Skin of body (tissue), 2 donors: Measurements from ENCODE around the gene ADGRD1. TPM values are rescaled to one million over a fixed set of nuclear protein-coding genes. Genes with fewer than 3 reads are reported as not detected.

Experiments
- DNase-seq: peaks from one replicate; lab custom pipeline; 2025; lab: John Stamatoyannopoulos, UW
- total RNA-seq: library from RNA; depleted of rRNA; stranded (reverse); fragments of >200 nt; gene quantifications from one replicate; pipeline ENCODE4 v1.2.3, GENCODE V29; 2014

The ADGRD1 gene
- total RNA-seq, 1 donor from 2014 or later: 7.3 TPM

DNA sequence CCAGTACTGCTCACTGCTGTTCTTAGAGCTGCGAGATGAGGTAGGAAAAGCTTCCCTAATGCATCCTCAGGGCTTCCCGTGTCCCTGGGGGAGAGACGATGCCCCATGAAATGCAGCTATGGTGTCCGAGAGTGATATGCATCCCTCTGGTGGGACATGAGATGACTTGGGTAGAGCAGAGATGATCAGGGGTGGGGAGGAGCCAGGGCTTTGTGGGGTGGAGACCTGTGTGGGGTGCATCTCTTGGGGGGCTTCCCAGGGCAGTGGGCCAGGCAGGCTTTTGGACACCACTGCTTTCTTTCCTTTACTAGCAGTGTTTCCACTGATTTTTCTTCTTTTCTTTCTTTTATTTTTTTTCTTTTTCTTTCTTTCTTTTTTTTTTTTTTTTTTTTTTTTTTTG is 147.3 kb downstream of the ADGRD1 start:
- DNase-seq: no peak

GRCh38 chr12:131101703-131102492 is 148.2 kb downstream of the ADGRD1 start:
- DNase-seq: no peak

DNA sequence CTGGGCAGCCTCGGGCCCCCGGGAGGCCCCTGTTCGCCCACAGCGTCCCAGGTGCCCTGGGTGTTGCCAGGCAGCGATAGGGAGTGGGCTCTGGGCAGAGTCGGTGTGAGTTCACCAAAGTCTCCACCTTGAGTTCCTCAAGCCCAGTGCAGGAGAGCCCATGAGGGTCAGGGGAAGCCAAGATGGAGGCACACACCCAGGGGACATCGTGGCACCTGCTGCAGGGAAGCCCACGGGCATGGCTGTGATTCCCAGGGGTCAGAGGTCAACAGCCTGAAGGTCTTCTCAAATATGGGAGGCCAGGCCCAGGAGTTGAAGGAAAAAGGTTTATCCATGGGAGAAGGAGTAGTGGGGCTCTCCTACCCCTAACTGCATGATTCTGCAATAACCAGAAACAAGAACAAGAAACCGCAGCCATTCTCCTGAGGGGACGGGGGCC is 148.8 kb downstream of the ADGRD1 start:
- DNase-seq: no peak

DNA sequence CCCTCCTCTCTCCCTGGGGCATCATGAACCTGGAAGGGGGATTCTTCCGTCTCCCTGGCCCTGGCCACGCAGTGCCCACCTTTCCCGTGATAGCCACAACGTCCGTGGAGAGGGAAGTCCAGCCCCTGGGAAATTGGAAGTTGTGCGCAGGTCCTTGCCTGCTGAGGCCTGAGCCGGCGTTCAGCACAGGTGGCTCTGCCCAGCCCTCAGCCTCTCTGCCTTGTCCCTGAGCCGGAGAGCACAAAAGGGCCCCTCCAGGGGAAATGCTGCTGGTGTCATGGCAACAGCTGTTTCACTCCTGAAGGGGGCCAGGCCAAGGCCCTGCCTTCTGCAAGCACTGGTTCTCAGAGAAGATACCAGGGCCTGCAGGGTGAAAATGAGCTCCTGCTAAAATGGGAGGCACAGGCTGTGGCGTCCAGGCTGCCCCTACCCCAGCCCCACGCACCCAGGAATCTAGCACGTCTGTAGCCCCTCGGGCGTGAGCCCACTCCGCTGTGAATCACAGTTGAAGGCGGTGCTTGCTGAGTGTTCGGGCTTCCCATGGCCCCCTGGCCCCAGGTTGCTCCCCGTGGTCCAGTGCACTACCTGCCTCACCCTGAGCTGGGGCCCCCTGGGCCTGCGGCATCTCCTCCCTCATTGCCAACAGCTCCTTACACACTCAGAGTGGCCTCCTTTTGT is 149.4 kb downstream of the ADGRD1 start:
- DNase-seq: no peak

- DNase-seq: no peak
These were observed 150.2 kb downstream of the ADGRD1 start for GRCh38 chr12:131103669-131104462.

DNA sequence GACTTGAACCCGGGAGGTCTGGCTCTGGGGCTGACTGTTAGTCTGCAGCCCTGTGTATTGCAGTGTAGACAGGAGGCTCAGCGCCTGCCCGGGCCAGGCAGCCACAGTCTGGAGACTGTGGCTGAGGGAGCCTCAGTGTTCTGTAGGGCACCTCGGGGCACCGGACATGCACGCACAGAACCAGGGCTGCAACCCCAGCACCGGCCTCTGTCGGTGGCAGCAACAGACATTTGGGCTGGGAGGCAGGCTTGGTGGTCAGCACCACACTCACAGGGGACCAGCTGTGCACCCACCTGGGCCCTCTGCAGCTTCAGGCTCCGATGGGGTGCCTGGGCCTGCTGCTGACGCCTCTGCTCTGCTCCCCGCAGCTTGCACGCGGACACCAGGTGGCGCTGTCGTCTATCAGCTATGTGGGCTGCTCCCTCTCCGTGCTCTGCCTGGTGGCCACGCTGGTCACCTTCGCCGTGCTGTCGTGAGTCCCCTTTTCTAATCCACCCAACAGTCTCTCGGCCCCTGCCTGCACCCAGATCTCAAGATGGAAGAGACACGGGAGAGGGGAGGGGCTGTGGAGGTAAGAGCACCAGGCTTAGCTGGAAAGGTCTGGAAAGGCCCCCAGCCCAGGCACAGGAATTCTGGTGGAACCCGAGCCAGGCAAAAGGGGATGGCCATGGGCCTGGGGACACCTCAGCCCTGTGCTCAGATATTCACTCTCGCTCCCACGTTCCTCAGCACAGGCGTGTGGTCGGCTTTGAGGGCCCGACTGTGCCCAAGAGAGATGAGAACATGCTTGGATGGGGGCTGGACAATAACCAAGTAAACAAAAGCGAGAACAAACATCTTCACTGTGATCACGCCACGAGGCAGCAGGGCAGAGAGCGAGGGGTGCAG is 151.0 kb downstream of the ADGRD1 start:
- peak; percentile 23 for DNase-seq

GRCh38 chr12:131105351-131105735 is 151.6 kb downstream of the ADGRD1 start:
- DNase-seq: no peak

GRCh38 chr12:131105736-131106348 is 152.1 kb downstream of the ADGRD1 start:
- DNase-seq: no peak

GRCh38 chr12:131106349-131106941 is 152.7 kb downstream of the ADGRD1 start:
- DNase-seq: no peak

DNA sequence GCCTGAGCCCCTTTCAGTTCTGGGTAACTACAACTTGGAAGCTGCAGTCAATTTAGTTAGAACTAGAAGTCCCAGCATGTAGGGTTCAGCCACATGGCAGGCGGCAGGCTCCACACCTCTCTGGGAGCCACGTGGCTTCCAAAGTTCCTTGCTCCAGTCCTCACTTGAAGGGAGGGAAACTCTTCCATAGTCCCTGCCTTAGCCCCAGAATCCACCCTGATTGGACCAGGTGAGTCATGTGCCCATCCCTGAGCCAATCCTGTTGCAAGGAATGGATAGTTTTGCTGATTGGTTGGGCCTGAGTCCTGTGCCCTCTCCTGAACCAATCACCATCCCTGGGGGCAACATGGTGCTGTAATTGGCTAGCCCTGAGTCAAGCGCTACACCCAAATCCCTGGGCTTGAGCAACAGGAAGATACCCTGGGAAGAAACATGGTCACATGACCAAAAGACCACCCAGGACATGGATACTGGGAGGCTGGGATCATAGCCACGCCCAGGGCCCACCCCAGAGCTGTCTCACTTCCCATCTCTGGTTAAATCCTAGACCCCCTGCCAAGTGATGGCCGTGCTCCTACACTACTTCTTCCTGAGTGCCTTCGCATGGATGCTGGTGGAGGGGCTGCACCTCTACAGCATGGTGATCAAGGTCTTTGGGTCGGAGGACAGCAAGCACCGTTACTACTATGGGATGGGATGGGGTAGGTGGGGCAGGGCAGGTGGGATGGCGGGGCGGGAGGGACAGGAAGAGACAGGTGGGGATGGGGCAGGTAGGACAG is 154.7 kb downstream of the ADGRD1 start:
- no peak for DNase-seq

- DNase-seq: no peak
These were observed 157.7 kb downstream of the ADGRD1 start for GRCh38 chr12:131111446-131111845.

DNA sequence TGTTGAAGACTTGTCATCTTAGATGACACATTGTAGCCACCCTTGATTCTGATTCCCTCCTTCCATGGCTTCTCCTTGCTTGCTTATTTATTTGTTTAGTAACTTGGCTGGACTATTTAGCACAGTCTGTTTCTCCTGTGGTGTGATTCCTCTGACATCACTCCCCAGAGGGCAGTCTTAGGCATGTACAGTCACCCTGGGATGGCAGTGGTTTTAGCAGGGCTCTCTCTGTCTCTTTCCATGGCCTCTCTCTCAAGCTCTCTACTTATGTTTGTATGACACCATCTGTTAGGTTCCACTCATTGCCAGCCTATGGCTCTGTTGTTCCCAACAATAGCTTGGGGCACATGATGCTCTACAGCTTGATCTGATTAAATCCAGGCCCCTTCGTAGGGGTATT is 158.3 kb downstream of the ADGRD1 start:
- peak; percentile 78 for DNase-seq

DNA sequence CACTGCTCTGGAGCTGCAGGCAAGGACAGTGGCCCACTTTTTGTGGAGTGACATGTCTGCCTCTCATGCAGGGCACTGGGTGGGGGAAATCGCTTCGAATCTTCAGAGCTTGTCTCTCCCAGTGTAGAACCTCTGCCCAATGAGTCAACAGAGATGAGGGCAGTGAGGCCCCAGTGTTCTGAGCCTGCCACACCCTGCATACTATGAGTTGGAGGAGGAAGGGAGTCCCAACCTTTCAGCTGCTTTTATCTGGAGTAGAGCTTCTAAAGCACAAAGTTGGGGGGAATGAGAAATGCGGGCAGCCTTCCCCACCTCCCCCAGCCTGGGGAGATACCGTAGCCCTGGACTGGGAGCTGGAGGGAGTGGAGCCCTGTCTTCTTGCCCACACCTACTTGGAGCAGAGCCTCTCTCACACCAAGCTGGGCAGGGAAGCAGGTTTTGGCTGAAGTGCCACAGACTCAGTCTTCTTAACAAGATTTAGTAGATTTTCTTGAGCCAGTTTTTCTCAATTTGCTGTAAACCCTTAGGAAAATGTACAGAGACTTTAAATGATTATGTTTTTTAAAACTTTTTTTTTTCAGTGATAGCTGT is 159.1 kb downstream of the ADGRD1 start:
- DNase-seq: peak; percentile 12

DNA sequence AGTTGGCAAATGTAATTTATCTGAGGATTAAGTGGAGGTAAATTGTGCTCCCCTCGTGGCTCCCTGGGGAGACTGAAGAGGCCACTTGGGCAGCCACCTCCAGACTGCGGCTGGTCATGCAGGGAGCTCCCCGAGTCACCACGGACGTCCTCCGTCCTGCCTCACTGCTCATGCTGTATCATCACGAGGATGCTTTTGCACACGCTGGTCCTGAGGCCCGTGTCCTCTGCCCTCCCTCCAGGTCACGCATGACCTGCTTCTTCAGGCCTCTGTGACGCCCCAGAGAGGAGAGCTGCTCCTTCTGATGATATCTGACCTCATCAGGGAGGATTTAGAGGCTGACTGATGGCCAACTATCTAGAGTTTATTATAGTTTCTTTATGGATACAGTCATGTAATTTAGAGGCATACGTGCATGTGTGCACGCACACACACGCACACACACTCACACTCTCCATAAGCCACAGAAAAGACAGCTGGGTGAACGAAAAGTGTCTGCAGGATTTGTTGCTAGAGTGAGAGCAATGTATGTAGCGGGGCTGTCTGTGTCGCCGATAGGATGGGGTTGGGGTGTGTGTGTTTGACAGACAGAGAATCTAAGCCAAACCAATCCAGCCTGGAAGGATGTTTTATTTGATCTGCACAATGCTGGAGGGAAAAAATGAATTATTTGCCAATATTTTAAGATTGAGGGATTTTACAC is 160.0 kb downstream of the ADGRD1 start:
- peak; percentile 91 for DNase-seq

GRCh38 chr12:131114271-131114670 is 160.6 kb downstream of the ADGRD1 start:
- peak; percentile 91 for DNase-seq

GRCh38 chr12:131114942-131115584 is 161.4 kb downstream of the ADGRD1 start:
- DNase-seq: peak; percentile 80

DNA sequence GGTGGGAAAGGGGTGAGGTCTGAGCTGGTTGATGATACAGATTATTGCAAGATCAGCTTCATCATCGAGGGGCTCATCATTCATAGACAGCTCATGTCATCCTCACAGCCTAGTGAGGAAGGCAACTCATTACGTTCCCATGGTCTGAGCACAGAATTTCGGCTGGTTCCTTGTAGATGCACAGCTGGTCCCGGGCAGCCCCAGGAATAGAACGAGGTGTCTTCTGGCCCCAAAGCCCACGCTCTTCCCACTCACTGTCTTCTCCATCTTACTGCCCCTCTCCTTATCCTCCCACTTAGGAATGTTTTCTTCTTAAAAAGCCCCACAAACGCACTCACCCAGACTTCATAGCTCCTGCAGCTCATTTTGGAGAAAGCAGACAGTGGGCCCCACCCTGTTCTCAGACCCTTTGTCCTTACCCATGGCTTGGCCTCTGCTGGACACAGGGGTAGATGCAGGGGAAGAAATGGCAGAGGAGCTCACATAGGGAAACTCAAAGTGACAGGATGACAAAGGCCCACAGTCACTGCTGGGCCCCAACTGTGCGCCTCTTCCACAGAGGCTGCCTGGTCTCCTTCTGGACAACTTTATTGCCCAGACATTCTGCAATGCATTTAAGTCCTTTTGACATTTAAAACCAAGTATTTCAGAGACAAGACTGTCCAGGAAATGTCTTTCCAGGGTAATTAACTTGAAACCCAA is 162.2 kb downstream of the ADGRD1 start:
- DNase-seq: no peak
